HG02610 (cell line): ENCODE results near the gene ADGRG6.
"Not testable (repeated sequence)": the region's sequence is repeated elsewhere in the genome, so short reads cannot be mapped to it uniquely, and the experiment has no call there.

ENCODE experiments used
- ATAC-seq: cut with Tn5 transposase; IDR thresholded peaks from one replicate; pipeline ENCODE4 v1.9.1; 2021; ENCODE audit warnings: mild to moderate bottlenecking, moderate library complexity; ENCODE audit not compliant: unreplicated experiment

The ADGRG6 gene

GRCh38 chr6:142438898-142439297 lies 137.1 kb downstream of the ADGRG6 start:
- ATAC-seq: no peak

GRCh38 chr6:142440600-142441293 lies 138.9 kb downstream of the ADGRG6 start:
- ATAC-seq: no peak

DNA sequence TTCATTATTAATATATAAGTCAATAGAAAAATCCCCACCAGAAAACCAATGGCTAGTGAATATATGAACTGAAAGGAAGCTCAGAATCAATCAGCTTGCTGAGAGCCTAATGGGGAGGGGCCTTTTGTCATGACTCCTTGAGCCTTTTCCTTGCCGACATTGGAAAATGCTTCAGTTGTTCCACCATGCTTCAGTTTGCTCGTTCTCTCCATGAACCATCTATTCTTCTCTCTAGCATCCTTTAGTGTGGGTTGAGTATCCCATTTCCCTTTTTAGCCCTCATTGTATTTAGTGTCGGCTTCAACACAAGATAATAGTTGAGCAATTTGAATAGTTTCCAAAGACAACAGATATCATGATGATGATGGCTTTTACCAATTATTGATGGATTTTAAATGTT lies 139.9 kb downstream of the ADGRG6 start:
- ATAC-seq: no peak

DNA sequence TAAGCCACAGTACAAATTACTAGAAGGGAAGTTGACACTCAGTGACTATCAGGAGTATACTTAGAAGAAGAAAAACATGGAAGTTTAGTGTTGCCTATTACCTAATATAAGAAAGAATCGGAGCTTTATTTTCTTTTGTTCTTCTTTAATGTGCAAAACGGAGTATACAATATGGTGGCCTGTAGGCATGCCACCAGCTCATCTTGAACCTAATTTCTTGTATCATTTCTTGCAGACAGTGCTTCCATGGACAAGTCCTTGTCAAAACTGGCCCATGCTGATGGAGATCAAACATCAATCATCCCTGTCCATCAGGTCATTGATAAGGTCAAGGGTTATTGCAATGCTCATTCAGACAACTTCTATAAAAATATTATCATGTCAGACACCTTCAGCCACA lies 141.3 kb downstream of the ADGRG6 start:
- no peak for ATAC-seq

- ATAC-seq: no peak
These were observed 141.7 kb downstream of the ADGRG6 start for GRCh38 chr6:142443532-142443931.

GRCh38 chr6:142444376-142444775 lies 142.6 kb downstream of the ADGRG6 start:
- ATAC-seq: no peak

DNA sequence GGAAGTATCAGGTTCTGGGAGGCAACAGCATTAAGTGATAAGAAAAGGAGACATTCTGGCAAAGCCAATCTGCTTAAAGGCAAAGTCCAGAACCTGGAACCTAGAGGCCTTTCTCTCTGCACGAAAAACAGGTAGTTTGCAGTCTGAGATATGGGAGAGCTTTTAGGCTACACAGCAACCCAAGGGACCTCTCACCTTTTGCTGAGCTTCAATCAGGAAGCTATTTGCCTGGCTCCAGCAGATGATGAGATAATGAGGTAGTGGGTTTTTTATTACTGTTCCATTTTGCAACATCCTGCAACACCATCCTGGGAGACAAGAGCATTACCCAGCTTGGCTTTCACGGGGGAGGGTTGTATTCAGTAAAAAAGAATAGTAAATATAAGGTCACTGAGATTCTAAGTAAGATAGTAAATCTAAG lies 143.1 kb downstream of the ADGRG6 start:
- ATAC-seq: no peak

DNA sequence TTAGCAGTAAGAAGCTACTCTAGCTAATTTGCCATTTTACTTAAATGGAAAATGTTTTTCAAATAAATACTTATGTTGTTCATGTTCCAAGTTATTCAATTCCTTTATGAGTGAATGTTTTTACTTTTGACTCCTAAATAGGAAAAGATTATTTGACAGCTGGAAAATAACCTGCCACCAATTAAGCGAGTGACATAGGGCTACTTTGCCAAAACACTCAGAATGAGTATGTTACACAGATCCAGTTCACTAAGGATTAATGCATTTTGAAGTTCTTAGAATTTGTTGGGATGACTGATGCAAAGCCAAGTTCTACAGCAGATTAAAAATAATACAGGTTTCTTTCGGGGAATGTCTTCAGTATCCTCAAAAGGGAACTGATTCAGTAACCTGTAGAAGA lies 144.4 kb downstream of the ADGRG6 start:
- ATAC-seq: no peak

DNA sequence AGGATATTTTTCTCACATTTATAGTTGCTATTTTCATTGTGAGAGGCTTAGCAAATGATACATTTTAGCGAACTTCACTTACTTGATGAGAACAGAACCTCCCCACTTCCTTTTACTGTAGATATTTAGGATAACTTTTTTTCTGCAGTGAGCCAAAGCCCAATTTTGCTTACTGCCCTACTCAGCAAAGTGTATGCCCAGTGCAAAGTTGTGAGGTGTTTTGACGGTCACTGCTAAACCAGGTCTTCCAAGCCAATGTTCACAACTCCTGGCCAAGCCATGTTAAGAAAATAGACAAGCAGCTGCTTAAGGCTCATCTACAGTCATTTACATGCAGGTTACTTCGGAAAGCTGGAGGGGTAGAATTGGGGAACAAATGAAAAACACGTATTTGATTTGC lies 144.8 kb downstream of the ADGRG6 start:
- no peak for ATAC-seq

DNA sequence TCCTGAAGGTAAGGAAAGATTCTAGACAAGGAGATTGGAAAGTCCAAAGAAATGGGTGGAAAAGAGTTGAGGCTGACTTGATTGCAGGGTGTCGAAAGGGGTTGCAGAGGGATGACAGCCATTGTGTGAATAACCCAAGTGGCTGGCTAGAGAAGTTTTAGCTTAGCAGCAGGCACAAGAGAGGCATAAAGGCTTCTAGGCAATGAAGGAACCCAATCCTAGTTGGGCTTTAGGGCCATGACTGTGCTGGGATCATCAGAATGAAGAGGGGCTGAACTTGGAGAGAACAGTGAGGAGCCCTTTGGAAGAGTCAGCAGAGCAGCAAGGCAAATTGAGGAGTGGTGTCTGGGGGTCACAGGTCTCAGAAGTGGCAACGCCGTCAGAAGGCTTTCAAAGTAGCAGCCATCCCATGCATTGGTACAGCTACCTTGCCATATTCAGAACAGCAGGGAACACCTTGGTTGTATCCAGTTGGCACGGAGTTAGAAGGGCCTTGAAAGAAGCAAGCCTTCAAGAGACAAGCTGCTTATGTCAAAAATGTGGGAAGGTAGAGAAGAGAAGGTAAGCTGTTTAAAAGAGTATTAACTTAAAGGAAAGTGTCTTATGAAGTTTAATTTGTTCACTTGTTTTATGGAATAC lies 146.4 kb downstream of the ADGRG6 start:
- no peak for ATAC-seq

DNA sequence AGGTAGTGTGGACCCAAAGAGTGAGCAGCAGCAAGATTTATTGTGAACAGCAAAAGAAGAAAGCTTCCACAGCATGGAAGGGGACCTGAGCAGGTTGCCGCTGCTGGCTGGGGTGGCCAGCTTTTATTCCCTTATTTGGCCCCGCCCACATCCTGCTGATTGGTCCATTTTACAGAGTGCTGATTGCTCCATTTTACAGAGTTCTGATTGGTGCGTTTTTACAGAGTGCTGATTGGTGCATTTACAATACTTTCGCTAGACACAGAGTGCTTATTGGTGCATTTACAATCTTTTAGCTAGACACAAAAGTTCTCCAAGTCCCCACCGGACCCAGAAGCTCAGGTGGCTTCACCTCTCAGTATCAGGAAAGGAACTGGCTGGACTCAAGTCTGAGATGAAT lies 149.0 kb downstream of the ADGRG6 start:
- not testable (repeated sequence) for ATAC-seq

DNA sequence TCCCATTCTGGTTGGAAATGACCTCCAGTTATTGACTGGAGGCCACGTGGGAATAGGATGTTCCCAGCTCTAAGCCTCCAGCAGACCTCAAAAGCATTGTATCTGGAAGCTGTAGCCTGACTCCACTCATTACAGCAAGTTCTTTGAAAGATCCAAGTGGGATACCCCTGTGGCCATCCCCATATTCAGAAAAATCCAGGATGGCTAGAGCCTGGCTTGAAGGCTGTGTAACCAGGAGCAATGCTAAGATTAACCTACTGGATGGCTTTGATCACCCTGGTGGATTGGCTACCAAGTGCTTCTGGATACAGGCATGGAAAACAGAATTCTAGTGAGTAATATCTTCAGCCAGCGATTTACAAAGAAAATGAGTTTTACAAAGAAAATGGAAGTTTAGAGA lies 151.2 kb downstream of the ADGRG6 start:
- ATAC-seq: no peak

GRCh38 chr6:142454196-142454595 lies 152.4 kb downstream of the ADGRG6 start:
- not testable (repeated sequence) for ATAC-seq

GRCh38 chr6:142454848-142455247 lies 153.0 kb downstream of the ADGRG6 start:
- ATAC-seq: not testable (repeated sequence)

GRCh38 chr6:142455957-142456589 lies 154.3 kb downstream of the ADGRG6 start:
- no peak for ATAC-seq

GRCh38 chr6:142457638-142458406 lies 156.0 kb downstream of the ADGRG6 start:
- no peak for ATAC-seq

DNA sequence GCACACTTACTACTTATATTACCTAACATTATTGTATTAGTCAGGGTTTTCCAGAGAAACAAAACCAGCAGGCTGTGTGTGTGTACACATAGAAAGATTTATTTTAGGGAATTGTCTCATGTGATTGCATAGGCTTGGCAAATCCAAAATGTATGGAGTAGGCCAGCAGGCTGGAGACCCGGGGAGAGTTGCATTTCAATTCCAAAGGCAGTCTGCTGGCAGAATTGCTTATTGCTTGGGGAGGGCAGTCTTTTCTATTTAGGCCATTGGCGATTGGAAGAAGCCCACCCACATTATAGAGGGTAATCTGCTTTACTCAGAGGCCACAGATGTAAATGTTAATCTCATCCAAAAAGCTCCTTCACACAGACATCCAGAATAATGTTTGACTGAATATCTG lies 157.0 kb downstream of the ADGRG6 start:
- ATAC-seq: no peak

DNA sequence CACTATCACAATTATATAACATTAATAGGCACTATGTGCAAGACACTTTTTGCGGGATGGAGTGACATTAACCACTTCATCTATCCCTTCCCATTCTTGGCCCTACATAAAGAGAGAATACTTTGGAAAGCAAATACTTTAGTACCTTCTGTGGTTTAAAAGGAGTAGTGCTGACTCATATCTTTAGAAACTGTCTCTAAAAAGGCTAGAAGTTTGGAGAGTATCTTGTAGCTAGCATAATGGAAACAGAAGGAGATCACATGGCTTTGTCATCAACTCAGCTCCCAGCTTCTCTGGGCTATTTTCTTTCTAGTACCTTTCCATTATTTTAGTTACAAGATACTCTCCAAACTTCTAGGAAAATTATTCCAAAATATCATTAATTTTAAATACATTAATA lies 157.5 kb downstream of the ADGRG6 start:
- no peak for ATAC-seq

- no peak for ATAC-seq
These were observed 160.5 kb downstream of the ADGRG6 start for GRCh38 chr6:142462260-142462659.

DNA sequence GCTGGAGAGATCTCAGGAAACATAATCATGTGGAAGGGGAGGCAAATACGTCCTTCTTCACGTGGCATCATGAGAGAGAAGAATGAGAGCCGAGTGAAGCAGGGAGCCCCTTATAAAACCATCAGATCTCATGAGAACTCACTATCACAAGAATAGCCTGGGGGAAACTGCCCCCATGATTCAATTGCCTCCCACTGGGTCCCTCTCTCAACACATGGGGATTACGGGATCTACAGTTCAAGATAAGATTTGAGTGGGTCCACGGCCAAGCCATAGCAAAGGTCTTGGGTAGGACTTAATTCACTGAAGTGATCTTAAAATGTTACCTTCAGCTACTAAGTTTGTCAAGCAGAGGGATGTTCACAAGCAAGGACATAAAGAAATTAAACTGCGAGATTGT lies 162.2 kb downstream of the ADGRG6 start:
- ATAC-seq: no peak

GRCh38 chr6:142469220-142469619 lies 167.4 kb downstream of the ADGRG6 start:
- no peak for ATAC-seq
